NCI-H2029 treated with DMSO at 0.1 percent for 48 hours (cell line): ENCODE results near the gene RAC3.

Source experiments
- DNase-seq: peaks from one replicate; lab custom pipeline; 2025; lab: John Stamatoyannopoulos, UW

The RAC3 gene

DNA sequence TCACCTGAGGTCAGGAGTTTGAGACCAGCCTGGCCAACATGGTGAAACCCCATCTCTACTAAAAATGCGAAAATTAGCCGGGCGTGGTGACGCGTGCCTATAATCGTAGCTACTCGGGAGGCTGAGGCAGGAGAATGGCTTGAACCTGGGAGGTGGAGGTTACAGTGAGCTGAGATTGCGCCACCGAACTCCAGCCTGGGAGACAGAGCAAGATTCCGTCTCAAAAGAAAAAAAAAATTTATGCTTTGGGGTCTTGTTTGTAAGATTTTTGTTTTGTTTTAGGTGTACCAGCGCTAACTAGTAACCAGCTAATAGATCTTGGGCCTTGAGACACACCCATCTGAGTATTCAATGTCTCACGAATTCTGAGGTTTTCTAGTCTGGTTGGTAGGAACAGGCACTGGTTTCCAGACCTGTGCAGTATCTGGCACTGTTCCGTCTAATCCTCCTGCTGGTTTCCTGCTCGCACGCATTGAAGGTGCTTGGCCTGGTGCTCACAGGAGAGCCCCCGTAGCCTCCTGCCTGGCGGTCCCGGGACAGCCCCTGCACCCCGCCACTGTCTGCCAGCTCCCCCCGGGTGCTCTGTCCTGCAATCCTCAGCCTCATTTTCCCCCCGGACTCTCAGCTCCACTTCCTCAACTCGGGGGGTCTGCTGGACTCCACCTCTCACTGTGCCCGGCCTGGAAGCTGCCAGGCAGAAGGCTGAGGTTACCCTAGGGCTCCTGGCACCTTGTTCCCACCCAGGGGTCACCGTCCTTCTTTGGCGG, 44.7 kb downstream of the RAC3 start:
- no peak for DNase-seq

DNA sequence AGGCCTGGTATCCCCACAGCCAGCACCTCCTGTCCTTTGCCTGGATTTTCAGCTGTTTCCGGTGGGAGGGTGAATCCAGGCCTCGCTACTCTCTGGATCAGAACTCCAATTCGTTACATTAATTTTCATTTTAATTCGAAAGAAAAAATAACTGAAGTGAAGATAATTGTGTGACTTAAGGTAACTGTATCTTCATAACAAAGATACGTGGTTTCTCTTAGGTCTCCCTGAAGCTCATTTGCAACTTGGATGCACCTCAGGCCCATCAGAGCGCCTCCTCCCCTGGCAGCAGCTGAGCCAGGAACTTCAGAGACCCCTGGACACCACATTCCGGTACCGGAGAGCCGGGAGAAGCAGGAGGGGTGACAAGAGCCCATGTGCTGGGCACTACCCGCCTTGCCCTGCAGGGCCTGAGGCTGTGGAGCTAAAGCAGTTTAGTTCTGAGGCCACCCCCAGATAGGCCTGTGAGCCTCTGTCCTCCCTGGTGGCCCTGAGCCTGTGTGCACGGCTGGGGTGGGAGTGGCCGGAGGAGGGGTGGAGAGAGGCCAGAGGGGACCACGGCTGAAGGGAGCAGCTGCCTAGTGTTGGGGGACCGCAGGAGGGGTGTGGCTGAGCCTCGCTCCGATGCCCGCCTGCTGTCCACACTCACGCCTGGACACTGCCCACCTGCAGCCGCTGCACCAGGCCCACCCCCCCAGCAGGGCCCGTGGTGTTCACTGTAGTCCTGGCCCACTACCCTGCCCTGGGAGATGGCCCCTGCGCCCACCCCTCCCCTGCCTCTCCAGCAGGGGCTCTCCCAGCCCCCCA, 45.5 kb downstream of the RAC3 start:
- DNase-seq: no peak

DNA sequence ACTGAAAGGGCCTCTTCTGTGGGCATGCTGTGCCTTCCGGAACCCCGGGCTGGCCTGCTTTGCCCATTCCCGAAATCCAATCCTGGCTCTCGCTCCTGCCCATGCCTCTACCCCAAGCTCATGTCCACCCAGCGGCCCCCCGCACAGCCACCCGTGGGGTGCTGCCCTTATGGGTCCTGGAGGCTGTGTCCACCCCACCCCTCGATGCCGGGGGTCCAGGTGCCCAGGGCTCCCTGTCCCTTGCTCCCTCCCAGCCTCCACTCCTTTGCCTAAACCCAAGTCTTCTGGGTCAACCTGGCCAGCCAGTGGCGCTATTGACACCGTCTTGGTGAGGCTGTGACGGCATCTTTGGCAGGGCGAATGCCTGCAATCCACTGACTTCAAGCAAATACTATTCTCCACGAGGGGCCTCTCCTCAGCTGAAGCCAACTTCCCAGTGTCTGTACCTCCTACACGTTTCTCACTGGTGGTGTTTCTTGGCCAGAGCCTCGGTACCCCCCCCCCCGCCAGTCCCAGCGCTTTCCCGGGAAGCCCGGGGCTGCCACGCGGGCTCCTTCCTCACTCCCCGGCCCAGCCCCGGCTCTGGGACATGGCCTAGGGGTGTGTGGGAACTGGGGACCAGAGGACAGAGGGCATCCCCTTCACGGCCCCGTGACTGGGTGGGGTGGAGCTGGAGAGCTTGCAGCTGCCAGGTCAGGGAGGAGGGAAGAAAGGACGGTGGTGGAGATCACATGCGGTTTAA, 46.3 kb downstream of the RAC3 start:
- DNase-seq: no peak

DNA sequence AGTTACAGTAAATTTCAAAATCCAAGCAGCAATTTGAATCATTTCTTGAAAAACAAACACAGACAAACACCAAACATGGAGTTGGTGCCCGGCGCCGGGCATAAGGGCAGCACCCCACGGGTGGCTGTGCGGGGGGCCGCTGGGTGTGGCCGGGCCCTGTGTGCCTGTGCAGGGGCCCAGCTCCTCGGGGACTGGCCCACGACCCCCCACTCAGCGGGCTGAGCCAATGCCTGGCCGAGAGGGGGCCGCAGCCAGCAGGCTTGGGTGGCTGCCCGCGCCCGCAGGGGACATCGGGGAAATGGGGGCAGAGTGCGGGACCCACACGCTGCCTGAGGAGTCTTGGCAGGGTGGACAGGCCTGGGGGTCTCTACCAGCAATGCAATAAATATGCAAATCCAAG, 47.0 kb downstream of the RAC3 start:
- no peak for DNase-seq

DNA sequence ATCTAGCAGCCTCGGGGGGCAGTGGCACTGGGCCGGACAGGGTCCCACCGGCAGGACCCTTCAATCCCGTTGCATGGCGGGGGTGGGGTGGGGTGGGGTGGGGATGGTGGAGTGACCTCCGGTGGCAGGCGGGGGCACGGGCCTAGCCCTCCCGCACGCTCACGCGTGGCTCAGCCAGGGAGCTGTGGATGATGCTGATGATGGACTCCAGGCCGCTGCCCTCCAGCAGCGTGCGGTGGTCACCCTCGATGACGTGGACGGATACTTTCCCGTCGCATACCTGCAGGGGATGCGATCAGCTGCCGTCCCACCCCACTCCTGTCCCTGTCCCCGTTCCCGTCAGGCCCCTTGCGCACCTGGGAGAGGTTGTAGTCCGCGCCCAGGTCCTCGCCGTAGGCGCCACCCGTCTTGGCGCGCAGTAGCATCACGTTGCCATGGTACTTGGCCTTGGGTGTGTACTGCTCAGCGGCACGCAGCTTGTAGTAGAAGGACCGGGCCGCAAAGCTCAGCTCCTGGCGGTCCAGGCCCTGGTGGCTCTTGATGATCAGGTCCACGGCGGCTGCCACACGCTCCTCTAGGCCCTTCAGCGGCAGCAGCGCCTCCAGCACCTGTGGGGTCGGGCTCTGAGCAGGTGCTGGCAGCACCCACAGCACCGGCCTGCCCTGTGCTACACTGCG, 47.7 kb downstream of the RAC3 start:
- DNase-seq: no peak

DNA sequence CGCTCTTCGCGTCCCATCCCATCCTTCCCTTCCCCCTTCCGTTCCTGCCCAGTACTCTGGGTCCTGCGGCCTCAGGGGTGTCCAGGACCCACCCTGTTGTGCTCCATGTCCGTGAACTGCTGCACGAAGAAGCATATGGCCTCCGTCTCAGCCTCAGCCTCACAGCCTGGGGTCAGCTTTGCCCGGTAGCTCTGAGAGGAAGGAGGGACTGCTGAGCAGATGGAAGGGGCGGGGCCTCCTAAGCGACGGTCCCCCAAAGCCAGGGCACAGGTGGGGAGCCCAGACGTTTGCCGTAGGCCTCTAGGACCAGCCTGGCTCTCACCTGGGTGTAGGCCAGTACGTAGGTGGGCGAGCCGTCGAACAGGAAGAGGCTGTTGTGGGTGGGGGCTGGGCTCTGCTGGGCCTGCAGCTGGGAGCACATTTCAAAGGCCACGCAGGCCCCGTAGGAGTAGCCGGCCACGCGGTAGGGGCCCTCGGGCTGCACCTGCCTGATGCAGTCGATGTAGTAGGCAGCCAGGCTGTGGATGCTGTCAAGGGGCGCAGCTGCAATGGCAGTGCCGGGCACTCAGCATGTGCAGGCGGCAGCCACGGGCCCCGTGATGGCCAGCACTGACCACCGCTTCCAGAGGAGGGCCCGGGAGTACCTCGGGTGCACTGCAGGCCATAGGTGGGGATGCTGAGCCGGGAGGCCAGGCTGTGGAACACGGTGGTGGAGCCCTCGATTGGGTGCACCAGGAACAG, 48.7 kb downstream of the RAC3 start:
- DNase-seq: no peak

DNA sequence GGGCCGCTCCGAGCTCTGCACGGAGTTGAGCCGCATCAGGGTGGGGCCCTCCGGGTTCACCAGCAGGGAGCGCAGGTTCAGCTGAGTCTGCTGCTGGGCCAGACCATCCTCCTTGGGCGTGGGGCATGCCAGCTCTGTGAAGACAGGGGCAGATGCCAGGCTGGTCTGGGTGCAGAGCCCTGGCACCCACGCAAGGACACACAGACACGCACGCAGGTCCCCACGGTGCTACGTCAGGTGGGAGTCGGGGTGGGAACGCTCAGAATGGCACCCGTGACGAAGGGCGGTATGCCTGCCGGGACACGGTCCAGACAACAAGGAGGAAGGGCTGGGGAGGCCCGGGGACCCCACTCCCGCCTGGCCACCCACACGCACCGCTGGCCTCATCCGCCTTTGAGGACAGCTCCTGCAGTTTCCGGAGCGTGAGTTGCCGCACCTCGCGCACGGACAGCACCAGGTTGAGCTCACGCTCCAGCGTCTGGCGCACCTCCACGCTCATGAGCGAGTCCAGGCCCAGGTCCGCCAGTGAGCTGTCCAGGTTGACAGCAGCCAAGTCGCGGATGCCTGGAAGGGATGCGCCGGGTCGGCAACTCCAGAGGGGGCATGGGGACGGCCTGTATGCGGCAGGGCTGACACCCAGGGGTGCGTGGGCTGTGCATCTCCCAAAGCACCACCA, 49.4 kb downstream of the RAC3 start:
- DNase-seq: no peak

DNA sequence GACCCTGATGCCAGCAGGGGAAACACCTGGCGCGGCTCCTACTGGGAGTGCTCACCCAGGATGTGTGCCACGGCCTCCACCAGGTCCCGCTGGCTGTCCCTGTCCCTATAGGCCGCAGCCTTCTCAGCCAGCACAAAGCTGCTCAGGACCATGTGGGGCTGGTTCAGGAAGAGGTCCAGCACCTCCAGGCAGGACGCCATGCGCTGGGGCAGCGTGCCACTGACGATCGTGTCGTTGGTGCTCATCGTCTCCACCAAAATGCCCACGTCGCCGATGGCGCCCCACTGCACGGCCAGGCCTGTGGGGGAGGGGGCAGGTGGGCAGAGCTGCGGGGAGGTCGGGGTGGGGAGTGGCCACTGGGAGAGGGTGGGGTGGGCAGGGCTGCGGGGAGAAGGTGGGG, 50.1 kb downstream of the RAC3 start:
- no peak for DNase-seq

DNA sequence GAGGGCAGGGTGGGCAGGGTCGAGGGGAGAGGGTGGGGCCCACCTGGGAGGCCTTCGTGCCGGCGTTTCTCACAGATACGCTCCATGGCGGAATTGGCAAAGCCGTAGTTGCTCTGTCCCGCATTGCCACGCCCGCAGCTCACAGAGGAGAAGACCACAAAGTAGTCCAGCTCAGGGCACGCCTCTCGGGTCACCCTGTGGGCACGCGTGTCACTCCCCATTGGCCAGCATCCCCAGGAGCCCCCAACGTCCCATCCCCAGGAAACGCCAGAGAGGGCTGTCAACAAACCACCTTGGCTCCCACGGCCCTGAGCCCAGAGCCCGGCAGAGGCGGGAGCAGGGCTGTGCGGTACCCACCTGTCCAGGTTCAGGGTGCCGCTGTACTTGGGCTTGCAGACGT, 50.5 kb downstream of the RAC3 start:
- DNase-seq: no peak

DNA sequence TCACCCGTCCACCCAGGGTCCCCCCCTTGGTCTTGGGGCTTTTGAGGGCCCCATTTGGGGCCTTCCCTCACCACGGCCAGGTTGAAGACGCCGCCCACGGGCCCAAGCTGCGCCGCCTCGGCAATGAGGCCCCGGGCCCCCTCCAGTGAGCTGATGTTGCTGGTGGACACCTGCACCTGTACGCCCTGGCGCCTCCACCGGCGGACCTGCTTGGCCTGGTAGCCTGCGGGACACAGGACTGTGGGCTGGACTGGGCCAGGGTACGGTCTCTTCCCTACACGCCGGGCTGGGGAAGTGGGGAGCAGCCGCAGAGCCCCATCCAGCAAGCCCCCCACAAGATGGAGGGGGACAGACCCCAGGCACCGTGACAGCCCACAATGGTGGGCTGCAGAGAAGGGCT, 51.0 kb downstream of the RAC3 start:
- no peak for DNase-seq

DNA sequence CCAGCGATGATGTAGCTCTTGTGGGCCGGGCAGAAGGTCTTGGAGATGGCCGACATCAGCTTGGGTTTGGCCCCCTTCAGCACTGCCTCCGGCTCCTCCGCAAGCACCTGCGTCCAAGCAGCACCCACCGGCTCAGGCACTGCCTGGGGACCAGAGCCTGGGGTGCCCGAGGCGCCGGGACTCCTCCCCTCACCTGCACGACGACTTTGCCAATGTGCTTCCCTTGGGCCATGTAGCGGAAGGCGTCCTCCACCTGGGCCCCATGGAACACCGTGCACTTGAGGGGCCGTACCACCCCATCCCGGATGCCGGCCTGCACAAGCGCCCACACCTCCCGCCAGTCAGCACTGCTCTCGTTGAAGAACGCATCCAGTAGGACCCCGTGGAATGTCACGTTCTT, 51.5 kb downstream of the RAC3 start:
- DNase-seq: no peak
